Iris pigment epithelial cell (primary cell): Measurements from ENCODE around the gene PDE7B.
A peak's percentile ranks its signal among the peaks of the same experiment; 100 is the strongest.
"Not testable (repeated sequence)": the region's sequence is repeated elsewhere in the genome, so short reads cannot be mapped to it uniquely, and the experiment has no call there.

Source experiments
- DNase-seq: peaks from one replicate; pipeline ENCODE4 v3.0.0-alpha.2; 2011; ENCODE audit warnings: low read depth

The PDE7B gene

DNA sequence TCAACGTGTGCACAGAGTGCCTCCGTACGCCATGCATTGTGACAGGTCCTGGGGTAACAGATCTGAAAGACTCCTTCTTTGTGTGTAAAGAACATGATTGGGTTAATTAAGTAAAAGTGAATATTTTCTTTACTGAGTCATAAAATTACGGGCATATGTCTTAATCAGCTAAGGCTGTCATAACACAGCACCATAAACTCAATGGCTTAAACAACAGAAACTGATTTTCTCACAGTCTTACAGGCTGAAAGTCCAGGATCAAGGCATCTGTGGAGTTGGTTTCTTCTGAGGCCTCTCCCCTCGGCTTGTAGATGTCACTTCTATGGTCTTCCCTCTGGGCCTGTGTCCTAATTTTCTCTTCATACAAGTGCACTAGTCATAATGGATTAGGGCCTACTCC lies 221.7 kb downstream of the PDE7B start:
- DNase-seq: no peak

GRCh38 chr6:136076496-136076895 lies 225.0 kb downstream of the PDE7B start:
- DNase-seq: no peak

DNA sequence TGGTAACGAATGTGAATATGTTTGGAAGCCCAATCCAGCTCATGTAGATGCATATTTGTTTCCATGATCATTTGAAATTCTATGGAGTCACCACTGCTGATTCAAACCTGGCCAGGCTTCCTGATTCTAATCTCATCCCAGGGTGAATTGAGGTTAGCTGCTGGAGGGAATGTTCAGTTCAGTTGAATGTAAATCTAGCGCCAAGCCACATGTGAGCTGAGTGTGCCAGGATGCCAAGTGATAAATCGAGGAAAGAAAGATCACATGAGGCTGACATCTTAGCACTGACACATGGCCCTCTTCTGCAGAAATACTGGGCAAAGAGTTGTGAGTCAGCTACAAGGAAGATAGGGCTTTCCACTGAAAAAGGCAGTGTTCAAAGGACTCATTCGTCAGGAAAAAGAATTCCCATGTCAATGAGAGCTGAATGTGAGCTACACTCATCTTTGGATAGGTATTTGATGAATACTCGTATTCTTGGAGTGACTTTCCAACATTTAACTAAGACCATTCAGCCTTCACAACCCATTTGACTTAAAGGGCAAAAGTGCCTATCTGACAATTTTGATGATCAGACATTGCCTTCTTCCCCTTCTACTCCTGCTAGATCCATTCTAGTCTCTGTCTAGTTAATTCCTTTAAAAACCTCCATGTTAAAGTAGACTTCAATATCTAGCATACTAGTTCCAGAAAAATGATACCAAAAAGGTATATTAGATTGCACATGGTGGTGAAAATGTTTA lies 226.5 kb downstream of the PDE7B start:
- peak; percentile 85 for DNase-seq

GRCh38 chr6:136079701-136080565 lies 228.4 kb downstream of the PDE7B start:
- DNase-seq: no peak

DNA sequence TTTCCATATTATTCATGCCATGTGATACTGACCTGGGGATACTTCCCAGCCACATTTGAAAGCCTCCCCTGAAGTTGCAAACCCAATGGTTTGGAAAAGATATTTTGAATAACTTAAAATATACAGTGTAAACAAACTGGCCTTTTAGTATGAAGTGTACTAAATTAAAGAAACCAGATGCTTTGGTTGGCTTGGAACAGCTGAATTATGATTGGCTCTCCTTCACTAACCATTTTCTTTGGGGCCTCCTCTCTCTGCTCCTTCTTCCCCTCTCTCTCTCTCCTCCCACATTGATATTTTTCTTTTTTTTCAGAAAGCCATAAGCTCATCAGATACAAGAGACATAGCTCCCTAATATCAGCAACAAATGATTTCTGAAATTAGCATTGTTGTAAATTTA lies 232.0 kb downstream of the PDE7B start:
- DNase-seq: no peak

DNA sequence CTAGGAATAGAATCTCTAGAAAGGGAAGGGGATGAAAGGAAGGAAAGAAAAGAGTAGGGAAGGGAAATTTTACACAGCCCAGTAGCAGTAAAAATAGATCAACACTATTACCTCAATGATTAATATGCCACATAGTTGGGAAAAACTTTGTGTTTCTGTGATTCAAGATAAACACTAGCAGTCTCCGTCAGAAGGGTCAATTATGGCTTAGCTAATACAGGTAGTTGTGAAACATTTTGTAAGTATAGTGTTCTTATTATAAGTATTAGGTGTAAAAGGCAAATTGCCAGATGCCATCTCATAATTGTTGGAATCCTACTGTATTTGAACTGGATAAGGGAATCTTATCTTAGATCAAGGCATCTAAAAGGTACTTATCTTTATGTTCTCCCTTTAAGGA lies 232.9 kb downstream of the PDE7B start:
- DNase-seq: peak; percentile 48

- peak; percentile 77 for DNase-seq
Observed at GRCh38 chr6:136085370-136086115, 234.0 kb downstream of the PDE7B start.

DNA sequence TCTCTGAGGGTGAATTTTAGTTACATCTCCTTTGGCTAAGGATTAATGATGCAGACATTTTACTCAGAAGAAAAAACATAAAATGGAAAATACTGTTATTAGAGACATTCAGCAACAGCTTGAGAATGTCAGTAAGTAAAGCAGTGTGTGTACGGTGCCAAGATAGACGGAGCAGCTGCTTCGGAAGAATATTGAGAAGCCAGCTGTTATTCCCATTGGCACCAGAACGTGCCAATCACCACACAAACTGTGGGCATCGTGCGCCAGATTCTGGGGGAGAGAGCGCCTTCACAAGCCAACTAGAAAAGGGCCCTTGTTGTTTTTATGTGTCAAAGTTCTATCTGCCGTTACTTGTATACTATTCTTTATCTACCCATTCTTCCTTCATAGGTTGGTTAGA lies 235.2 kb downstream of the PDE7B start:
- DNase-seq: no peak

DNA sequence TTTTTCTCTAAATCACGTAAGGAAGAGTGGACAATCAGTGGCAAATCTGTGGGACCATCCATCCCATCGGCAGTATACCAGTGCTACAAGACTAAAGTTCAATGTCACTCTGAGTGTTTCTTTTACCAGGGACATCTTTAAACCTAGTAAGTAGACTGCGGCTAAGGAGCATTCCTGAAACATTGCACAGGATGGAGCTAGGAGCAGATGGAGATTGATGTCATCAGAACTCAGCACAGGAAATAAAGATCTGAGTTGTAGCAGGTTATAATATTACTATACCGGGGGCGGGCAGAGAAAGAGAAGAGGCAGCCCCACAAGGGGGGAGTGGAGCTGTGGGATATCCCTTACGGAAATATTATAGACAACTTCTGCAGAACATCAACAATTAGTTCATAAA lies 236.5 kb downstream of the PDE7B start:
- DNase-seq: peak; percentile 79

- no peak for DNase-seq
Observed at GRCh38 chr6:136088693-136089092, 237.2 kb downstream of the PDE7B start.

GRCh38 chr6:136089876-136090275 lies 238.4 kb downstream of the PDE7B start:
- peak; percentile 61 for DNase-seq

DNA sequence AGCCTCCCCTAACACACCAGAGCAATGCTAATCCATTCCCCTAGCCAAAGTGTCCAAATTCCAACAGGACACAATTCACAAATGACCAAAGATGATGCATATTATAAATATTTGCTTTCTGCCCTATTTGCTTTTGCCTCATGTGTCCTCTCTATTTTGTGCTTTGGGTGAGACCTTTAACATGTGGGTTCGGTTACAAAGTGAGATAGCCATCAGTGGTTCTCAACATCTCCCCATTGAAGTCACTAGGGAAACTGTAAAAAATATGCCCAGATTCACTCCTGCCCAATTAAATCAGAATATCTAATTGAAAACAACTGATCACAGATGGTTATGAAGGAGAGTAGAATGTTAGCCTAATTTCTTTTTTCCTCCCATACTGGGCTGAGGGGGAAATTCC lies 239.4 kb downstream of the PDE7B start:
- DNase-seq: no peak

GRCh38 chr6:136092897-136093296 lies 241.4 kb downstream of the PDE7B start:
- no peak for DNase-seq

DNA sequence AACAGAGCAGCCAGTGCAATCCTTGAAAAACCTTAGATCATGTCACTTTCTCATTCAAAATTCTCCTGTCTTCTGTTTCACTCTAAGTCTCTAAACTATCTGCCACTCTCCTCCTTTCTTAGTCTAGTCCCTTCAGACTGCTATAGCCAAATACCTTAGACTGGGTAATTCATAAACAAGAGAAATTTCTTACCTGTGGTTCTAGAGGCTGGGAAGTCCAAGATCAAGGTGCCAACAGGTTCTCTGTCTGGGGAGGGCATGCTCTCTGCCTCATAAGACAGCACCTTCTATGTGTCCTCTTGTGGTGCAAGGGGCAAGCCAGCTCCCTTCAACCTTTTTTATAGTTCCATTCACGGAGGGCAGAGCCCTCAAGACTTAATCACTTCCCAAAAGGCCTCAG lies 242.3 kb downstream of the PDE7B start:
- no peak for DNase-seq

DNA sequence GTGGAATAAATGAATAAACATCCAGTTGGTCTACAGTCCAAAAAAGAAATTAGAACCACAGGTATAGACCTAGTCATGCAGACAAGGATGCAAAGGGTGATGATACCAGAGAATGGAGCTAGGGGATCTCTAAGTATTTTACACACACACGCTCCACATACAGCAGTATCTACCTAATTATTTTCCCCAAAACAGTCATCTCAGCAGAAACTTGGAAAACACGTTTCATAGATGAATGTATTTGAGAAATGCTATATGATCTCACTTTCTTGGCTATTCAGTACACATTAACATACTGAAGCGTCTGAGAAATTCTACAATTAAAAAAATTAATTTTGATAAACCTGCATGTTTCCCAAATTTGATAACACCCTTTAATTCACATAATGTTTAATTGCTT lies 243.3 kb downstream of the PDE7B start:
- no peak for DNase-seq

GRCh38 chr6:136095986-136096385 lies 244.5 kb downstream of the PDE7B start:
- peak; percentile 16 for DNase-seq

GRCh38 chr6:136102991-136103688 lies 251.6 kb downstream of the PDE7B start:
- DNase-seq: no peak

- no peak for DNase-seq
Observed at GRCh38 chr6:136103763-136104311, 252.3 kb downstream of the PDE7B start.

GRCh38 chr6:136104556-136104955 lies 253.1 kb downstream of the PDE7B start:
- peak; percentile 33 for DNase-seq

DNA sequence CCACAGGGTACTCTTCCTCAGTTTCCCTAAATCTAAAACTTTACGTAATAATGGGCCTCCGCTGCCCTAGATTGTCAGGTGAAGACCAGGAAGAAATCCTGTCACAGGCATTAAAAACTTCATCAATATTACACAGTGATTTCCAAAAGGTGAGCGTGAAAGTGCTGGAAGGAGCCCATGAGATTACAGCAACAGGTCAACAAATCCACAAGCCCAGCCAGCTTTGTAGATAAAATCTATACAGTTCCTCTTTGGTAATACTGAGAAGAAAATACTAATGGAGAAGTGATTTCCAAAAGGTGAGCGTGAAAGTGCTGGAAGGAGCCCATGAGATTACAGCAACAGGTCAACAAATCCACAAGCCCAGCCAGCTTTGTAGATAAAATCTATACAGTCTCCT lies 254.3 kb downstream of the PDE7B start:
- not testable (repeated sequence) for DNase-seq

DNA sequence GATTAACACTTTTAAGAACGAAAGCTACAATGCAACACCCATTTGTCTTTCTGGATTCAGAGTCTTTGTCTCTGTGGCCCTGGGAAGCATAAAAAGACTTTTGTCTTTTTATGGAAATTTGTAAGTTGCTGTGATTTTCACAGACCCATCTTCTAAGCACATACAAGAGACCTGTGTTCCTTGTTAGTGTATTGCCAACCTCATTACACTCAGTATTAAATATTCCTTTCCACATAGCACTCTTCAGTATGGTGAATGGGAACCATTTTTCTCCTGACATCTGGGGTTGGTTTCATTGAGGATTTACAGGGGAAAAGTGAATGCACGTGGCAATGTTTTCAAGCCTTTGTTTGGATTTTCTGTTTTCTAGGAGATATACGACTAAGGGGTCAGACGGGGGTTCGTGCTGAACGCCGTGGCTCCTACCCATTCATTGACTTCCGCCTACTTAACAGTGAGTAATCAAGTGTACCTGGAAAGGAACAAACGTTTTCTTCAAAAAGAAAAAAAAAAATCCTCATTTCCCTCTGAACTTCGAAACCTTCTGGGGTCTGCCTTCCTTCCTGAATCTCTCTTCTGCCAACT lies 257.0 kb downstream of the PDE7B start:
- DNase-seq: no peak
